ENCODE measurements around the gene GPR180. TPM values are rescaled to one million over a fixed set of nuclear protein-coding genes. Genes with fewer than 3 reads are reported as not detected.

GPR180 gene
- total and polyA plus RNA-seq, 10 of the 15 experiments (the other 5 are each of a cell fraction or from before 2014, with no cell fraction given) = 1.6 to 7.2 (median 5.3) TPM

DNA sequence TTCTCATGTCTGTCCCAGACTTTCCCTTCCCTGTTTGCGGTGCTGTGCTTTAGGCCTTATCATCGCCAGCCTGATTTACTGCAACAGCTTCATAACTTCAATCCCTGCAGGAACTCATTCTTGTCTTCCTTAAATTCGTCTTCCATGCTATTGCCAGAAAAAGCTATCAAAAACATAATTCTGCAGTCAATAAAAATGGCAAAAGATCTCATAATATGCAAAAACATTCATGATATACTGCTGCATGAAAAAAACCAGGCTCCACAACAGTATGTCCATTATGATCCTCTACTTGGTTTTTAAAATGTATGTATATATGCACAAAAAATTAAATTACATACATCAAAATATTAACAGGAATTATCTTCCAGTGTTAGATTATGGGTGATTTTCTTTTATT lies 34.1 kb upstream of the GPR180 start:
- TF ChIP-seq CHD2 (IDR thresholded peaks at IDR 0.05; ENCODE audit: borderline replicate concordance, low read depth, low read length) = no peak
- no peak for TF ChIP-seq POLR2A (IDR thresholded peaks at IDR 0.05; ENCODE audit: low read depth, low read length)
- TF ChIP-seq SP1 (IDR thresholded peaks at IDR 0.05; ENCODE audit: low read depth, low read length) = no peak
- TF ChIP-seq SIN3A (IDR thresholded peaks at IDR 0.05; ENCODE audit: low read depth, low read length) = no peak
- TF ChIP-seq, protein P1, sequence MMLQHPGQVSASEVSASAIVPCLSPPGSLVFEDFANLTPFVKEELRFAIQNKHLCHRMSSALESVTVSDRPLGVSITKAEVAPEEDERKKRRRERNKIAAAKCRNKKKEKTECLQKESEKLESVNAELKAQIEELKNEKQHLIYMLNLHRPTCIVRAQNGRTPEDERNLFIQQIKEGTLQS (IDR thresholded peaks at IDR 0.05; ENCODE audit: borderline replicate concordance, extremely low read depth, low read depth, low read length) = no peak
- TF ChIP-seq, protein P2, sequence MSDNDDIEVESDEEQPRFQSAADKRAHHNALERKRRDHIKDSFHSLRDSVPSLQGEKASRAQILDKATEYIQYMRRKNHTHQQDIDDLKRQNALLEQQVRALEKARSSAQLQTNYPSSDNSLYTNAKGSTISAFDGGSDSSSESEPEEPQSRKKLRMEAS (IDR thresholded peaks at IDR 0.05; ENCODE audit: low read depth, low read length) = no peak
- H3K9me3 ChIP-seq (replicated peaks; ENCODE audit: control insufficient read depth, insufficient read depth, low read length) = no peaks in the 10 kb centered on the region
- WGBS (ENCODE audit: insufficient coverage, insufficient replicate concordance, low lambda C conversion rate, missing lambda C conversion rate) = 97% methylated on average over 3 of the region's 3 CpGs
- CTCF ChIA-PET = no interaction called here
- SMC1A ChIA-PET (ENCODE audit: uncharacterized antibody, unreplicated experiment) = no interaction called here
- no peak overlapping the region for H3K4me2 ChIP-seq (ENCODE audit: control insufficient read depth, insufficient read depth)
- no peak overlapping the region for H3K27ac ChIP-seq (ENCODE audit: control insufficient read depth, insufficient read depth)
- no peaks in the 10 kb centered on the region for H3K4me1 ChIP-seq (ENCODE audit: control insufficient read depth, insufficient read depth, low read length)
- BruUV-seq (replicated peaks) = no TSS peak
- no peak for ATAC-seq
- H3K36me3 ChIP-seq (ENCODE audit: control insufficient read depth in 2 of 2, insufficient read depth in 2 of 2, low read length in 1 of 2) = peaks cover 5 to 10% of the 10 kb centered on the region in 2 experiments; a peak in 2 of 4 replicates
- no peak overlapping the region for H3K4me3 ChIP-seq
- POLR2A ChIA-PET = no interaction called here
- in situ Hi-C loops (cut with MboI) (no loop called here), intact Hi-C loops (cut with micrococcal nuclease; ENCODE audit: unreplicated experiment) (no loop called here)
- RAD21 ChIA-PET (ENCODE audit: unreplicated experiment) = interaction anchor here (1.3 kb wide), 1 partner anchor 11 kb away, joined by 4 read pairs; no protein-coding TSS in a partner anchor
- H3K27me3 ChIP-seq (replicated peaks in 1 of 2; ENCODE audit: control insufficient read depth in 2 of 2, insufficient read depth in 2 of 2, low read length in 1 of 2) = no peaks in the 10 kb centered on the region
- no peak overlapping the region for H2AFZ ChIP-seq (ENCODE audit: control insufficient read depth, low read depth, low read length)
- FAIRE-seq = no peak
- no peak overlapping the region for H3K9ac ChIP-seq (ENCODE audit: control insufficient read depth, insufficient read depth, low read length)
- no peaks in the 10 kb centered on the region for H3K79me2 ChIP-seq (ENCODE audit: control insufficient read depth, insufficient read depth, low read length)
- DNase-seq (ENCODE audit: low read depth, low spot score) = no peak
- H4K20me1 ChIP-seq (ENCODE audit: control insufficient read depth, insufficient read depth) = no peaks in the 10 kb centered on the region

DNA sequence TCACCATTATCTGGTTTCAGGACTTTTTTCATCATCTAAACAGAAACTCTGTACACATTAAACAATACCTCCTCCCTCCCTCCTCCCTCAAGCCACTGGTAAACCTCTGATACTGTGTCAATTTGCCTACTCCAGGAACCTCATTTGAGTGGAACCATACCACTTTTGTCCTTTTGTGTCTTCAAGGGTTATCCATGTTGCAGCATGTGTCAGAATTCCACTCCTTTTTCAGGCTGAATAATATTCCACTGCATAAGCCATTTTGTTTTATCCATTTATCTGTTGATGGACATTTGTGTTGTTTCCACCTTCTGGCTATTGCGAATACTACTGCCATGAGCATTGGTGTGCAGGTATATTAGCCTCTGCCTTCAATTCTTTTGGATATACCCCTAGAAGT lies 33.2 kb upstream of the GPR180 start:
- ChIA-PET SMC1A (ENCODE audit: uncharacterized antibody, unreplicated experiment) (no interaction called here), CTCF (no interaction called here), RAD21 (ENCODE audit: unreplicated experiment) (no interaction called here), POLR2A (no interaction called here)
- H3K36me3 ChIP-seq (ENCODE audit: control insufficient read depth in 2 of 2, insufficient read depth in 2 of 2, low read length in 1 of 2) = peaks cover 6 to 14% of the 10 kb centered on the region in 2 experiments; a peak in 3 of 4 replicates
- no peaks in the 10 kb centered on the region for H3K79me2 ChIP-seq (ENCODE audit: control insufficient read depth, insufficient read depth, low read length)
- H3K27ac ChIP-seq (ENCODE audit: control insufficient read depth, insufficient read depth) = no peak overlapping the region
- TF ChIP-seq SP1 (IDR thresholded peaks at IDR 0.05; ENCODE audit: low read depth, low read length) = no peak
- TF ChIP-seq, protein P3, sequence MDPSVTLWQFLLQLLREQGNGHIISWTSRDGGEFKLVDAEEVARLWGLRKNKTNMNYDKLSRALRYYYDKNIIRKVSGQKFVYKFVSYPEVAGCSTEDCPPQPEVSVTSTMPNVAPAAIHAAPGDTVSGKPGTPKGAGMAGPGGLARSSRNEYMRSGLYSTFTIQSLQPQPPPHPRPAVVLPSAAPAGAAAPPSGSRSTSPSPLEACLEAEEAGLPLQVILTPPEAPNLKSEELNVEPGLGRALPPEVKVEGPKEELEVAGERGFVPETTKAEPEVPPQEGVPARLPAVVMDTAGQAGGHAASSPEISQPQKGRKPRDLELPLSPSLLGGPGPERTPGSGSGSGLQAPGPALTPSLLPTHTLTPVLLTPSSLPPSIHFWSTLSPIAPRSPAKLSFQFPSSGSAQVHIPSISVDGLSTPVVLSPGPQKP (IDR thresholded peaks at IDR 0.05; ENCODE audit: low read depth, low read length) = no peak
- TF ChIP-seq NBN (IDR thresholded peaks at IDR 0.05) = no peak
- H3K4me2 ChIP-seq (ENCODE audit: control insufficient read depth, insufficient read depth) = no peak overlapping the region
- ATAC-seq = no peak
- H2AFZ ChIP-seq (ENCODE audit: control insufficient read depth, low read depth, low read length) = no peak overlapping the region
- in situ Hi-C loops (cut with MboI) (no loop called here), intact Hi-C loops (cut with micrococcal nuclease; ENCODE audit: unreplicated experiment) (no loop called here)
- 100% methylated on average over 1 of the region's 1 CpG for WGBS (ENCODE audit: insufficient coverage, insufficient replicate concordance, low lambda C conversion rate, missing lambda C conversion rate)
- H3K9ac ChIP-seq (ENCODE audit: control insufficient read depth, insufficient read depth, low read length) = no peak overlapping the region
- no peak for DNase-seq (ENCODE audit: low read depth, low spot score)
- H3K9me3 ChIP-seq (replicated peaks; ENCODE audit: control insufficient read depth, insufficient read depth, low read length) = no peaks in the 10 kb centered on the region
- no peaks in the 10 kb centered on the region for H4K20me1 ChIP-seq (ENCODE audit: control insufficient read depth, insufficient read depth)
- no TSS peak for BruUV-seq (replicated peaks)
- no peaks in the 10 kb centered on the region for H3K27me3 ChIP-seq (replicated peaks in 1 of 2; ENCODE audit: control insufficient read depth in 2 of 2, insufficient read depth in 2 of 2, low read length in 1 of 2)
- no peak overlapping the region for H3K4me3 ChIP-seq
- no peak for FAIRE-seq
- H3K4me1 ChIP-seq (ENCODE audit: control insufficient read depth, insufficient read depth, low read length) = no peaks in the 10 kb centered on the region
